GM19099 (cell line): ENCODE measurements around the gene HOXD4.

ENCODE experiments used
- POLR2A ChIP-seq: IDR thresholded peaks from 3 replicates; pipeline ENCODE4 v1.6.1; 2011; ENCODE audit warnings: low read depth; ENCODE audit not compliant: insufficient read length; ENCODE audit errors: extremely low read depth

Gene HOXD4

DNA sequence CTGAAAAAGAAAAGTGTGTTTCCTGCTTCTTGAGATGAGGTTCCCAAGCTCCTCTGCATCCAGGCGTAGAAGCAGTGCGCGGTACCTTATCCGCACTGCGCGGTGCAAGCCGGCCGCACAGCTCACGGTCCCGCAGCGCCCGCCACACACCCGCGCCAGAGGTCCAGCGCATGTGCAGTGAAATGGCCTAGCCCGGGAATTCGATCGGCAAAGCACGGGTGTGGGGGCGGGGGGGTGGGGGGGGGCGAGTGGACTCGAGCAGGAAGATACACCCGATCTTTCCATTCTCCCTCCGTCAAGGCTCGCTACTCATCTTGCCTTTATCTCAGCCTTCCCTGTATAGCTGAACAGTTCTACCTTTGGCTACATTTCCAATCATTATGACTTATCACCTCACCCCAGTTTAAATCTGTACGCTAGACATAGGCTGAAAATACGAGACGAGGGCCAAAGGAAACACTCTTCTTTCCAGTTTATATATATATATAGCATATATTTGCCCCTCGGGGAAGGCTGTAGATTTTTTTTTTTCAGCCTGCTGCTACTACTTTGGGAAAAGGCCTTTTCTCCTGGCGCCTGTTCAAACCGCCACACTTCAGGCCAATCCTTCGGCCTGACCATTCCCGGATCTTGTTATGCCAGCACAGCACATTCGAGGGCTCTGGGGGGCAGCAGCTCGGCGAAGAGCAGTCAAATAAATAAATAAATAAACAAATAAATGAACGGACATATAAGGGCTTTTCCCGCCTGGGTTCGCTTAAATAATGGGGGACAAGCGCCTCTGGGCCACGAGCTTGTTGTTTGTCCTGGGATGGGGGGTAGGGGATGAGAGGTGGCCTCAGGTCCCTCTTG is 11.5 kb upstream of the HOXD4 start:
- no peak for TF ChIP-seq POLR2A

DNA sequence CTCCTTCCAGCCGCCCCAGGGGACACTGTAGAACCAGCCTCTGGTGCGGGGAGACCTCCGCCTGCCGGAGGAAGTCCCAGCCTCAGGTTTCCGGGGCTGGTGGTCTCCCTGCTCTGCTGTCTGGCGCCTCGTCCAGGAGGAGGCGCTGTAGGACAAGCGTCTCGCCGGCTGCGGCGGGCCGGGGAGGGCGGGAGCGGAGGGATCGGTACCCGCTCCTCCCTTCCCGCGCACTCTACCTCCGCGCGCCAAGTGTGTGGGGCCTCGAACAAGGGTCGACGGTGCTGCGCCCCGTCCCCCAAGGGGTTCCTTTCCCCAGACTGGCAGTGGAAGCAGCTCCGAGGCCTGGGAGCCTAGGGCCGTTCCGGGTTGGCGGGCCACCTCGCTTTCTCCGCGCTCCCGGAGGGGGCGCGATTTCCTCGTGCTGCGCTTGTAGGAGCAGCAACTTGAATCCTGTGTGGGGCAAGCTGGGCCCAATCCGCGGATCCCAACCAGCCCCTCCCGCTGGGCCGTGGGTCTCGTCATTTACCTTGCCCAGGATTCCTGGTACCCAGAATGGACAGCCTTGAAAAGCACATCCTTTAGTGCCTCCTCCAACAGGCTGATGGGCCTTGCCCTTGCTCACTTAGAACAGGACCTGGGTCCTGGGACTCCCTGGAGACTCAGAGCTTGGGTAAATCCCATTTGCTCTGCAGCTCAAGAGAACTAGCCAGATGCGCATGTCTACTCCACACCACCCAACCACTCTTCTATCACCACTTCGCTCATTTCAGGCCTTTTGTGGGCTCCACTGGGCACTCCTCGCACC is 10.6 kb upstream of the HOXD4 start:
- TF ChIP-seq POLR2A, result no peak

DNA sequence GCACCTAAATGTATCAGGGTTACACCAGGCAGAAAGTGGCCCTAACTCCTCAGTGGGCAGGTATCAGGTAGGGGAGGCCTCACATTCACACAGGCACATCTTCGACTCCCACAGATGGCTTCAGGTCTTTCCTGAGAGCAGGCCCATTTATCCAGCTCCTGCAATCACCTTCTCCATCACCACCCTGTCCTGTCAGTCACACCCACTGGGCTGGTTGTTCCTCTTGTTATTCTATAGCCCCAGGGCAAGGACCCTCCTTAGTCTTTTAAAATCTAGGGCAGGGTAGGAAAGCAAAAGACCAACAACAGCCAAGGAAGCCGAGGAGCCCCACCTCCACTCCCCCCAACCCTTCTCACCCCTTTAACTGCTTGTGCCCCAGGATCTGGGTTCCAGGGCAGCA is 9.1 kb upstream of the HOXD4 start:
- TF ChIP-seq POLR2A, result no peak

DNA sequence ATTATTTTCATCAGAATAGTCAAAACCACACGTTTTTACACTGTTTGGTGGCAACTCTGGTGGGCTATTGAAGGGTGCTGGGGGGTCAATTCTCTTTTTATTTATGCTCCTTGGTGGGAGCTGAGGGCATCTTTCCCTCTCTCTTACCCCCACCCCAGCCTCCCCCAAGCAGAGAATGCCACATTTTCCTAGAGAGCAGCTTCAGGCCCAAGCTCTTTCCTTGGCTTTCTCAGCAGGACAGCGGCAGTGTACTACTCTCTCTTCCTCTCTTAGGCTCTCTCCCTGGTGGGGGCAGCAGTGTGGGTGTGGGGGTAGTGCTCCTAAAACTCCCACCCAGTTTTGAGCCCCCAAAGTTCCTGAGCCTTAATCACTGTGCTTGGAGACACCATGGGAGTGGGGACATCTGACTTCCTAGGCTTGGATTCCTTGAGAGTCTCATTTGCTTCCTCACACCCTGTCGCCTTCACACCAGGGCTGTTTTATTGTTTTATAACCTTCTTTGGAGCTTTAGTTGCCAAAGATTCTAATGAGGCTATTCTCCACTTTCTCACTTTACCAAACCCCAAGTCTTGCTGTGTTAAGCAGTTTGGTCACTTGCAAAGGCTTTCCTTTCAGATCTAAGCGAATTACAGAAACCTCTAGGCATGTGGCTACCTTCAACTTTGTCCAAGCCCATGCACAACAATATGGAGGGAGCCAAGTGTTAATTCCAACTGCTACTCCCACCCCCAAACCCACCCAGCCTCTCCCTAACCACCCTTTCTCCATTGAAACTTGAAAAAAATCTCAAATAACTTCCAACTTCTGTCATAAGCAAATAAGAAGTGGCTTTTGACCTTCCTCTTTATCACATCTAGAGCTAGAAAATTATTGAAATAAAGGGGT is 6.0 kb upstream of the HOXD4 start:
- no peak for TF ChIP-seq POLR2A

DNA sequence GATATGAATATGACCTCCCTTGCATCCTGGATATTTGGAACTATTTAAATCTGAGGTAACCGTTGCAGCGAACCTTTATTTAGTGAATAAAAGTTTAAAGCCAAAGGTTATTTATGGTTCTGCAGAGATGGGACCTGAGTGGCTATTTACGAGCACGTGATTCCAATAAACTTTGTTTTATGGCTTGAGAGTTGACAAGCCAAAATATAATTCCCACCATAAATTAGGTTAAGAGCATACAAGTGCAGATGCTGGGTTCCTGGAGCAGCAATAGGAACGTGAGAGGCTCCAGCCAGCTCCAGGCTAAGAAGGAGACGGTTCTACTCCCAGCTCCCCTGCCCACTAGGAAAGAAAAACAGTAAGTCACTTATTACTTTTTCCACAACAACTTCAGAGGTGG is 5.2 kb upstream of the HOXD4 start:
- no peak for TF ChIP-seq POLR2A

DNA sequence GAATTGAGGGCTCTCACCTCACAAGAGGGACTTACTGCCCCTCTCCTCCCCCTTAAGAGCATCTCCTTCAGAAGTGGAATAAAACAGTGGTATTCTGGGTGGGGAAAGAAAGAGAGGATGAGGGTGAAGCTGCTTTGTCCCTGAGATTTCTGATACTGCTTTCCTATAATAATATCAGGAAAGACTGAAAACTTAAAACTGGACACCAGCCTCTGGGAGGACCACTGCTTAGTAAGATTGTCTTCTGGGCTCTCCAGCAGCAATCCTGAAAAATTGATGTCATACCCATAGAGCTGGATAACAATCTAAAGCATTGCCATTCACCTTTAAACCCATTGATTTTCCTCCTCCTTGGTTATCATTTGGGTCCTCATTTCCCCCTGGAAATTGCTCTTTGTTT is 4.7 kb upstream of the HOXD4 start:
- no peak for TF ChIP-seq POLR2A

DNA sequence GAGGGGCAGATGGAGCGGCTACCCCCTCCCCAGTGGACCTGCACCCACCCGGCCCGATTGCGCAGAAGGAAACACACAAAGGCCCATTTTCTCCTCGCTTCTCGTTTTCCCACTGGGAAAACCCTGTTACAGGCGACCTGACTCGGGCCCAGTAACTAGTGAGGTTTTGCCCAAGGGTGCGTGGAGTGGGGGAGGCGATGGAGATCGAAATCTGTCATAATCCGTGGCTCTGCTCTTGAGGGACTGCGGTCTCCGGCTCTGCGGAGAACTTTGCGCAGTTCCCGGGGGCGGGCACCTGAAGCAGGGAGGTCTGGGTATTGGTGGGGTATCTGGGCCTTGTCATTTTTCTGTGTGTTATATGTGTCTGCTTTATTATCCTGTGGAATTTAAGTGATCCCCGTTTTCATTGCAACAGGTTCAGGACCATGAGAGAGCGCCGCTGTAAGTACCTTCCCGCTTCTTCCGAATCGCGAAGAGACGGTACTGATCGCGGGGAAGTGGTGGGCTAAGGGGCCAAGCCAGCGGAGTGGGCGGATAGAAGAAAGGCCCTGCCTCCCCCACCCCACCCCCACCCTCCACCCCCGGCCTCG is 4.0 kb upstream of the HOXD4 start:
- no peak for TF ChIP-seq POLR2A

DNA sequence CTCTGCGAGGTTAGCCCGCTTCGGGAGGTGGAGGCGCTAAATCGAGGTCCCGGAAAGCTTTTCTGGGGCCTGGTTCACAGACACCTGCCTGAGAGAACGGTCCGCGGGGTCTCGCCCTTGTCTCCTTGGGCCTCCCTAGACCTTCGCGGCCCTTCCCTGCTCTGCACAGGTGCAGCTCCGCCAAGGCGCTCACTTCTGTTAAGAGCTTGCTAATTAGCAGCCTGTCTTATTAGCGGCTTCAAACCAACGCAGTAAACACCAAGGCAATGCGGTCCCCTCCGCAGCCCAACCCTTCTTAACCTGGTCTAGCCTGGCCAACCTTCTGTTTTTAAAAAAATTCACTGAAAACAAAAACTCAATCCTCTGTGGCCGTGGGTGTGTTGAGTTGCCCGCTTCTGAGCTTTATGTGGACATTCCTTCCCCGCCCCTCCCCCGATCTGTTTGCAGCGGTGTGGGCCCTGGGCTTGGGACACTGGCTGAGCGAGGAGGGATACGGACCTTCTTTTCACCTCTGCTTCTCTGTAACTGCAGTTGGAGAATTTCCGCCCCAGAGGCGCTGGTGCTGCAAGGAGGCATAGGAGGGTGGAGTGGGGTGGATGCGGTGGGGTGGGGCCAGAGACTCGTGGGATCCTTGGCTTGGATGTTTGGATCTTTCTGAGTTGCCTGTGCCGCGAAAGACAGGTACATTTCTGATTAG is 3.4 kb upstream of the HOXD4 start:
- TF ChIP-seq POLR2A, result no peak

DNA sequence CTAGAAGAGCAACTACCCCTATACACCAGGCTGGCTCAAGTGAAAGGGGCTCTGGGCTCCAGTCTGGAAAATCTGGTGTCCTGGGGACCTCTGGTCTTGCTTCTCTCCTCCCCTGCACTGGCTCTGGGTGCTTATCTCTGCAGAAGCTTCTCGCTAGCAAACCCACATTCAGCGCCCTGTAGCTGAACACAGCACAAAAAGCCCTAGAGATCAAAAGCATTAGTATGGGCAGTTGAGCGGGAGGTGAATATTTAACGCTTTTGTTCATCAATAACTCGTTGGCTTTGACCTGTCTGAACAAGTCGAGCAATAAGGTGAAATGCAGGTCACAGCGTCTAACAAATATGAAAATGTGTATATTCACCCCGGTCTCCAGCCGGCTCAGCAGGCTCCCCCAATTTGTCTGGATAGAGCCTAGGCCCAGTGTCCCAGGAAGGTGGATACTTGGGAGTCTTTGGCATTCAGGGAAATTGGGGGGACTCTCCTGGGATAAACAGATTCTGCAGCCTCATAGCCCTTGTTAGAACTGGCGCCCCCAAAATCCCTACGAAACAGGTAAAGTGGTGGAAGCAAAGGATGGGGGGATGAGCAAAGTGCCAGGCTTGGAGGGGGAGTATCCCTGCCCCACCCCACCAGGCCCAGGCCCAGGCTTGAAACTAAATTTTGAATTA is 2.5 kb upstream of the HOXD4 start:
- TF ChIP-seq POLR2A, result no peak

DNA sequence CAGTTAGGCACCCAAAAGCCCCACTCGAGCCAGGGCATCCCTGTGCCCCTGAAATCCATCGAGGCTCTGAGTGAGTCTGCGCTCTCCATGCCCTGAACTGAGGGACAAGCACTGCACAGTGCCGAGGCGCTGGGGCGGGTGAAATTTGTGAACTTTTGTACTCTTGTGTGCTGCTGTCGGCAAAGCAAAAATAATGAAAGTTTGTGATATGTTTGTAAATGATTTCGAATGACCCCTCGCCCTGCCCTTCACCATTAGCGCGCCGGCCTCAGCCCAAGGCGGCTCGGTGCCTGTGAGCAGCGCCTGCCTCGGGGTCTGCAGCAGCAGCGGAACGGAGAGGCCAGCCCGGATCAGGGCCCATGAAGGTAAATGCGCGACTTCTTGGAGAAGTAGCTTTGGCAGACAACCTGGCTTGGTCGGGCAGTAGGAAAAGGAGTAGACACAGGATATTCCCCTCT is 1.8 kb upstream of the HOXD4 start:
- no peak for TF ChIP-seq POLR2A

DNA sequence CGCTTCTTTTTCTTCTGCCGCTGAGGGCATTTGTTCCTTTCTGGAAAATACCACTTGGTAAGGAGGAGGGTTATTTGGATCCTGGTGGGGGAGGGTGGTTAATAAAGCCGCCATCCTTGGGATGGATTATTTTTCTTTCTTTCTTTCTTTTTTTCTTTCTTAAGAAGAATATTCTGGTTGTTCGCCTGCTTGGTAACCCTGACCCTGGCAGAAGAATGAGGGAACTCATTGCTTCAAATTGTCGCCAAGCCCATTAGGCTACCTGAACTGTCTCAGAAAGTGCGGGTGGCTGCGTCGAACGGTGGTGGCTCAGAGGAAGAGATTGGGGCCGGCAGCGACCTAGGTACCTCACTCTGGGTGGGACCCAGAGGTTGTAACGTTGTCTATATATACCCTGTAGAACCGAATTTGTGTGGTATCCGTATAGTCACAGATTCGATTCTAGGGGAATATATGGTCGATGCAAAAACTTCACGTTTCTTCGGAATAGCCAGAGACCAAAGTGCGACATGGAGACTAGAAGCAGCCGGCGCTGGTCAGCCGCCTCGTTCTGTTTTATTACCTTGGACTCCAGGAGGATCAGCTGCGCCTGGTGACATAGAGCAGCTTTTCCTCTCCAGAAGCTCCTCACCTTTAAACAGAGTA is 1.3 kb upstream of the HOXD4 start:
- no peak for TF ChIP-seq POLR2A

DNA sequence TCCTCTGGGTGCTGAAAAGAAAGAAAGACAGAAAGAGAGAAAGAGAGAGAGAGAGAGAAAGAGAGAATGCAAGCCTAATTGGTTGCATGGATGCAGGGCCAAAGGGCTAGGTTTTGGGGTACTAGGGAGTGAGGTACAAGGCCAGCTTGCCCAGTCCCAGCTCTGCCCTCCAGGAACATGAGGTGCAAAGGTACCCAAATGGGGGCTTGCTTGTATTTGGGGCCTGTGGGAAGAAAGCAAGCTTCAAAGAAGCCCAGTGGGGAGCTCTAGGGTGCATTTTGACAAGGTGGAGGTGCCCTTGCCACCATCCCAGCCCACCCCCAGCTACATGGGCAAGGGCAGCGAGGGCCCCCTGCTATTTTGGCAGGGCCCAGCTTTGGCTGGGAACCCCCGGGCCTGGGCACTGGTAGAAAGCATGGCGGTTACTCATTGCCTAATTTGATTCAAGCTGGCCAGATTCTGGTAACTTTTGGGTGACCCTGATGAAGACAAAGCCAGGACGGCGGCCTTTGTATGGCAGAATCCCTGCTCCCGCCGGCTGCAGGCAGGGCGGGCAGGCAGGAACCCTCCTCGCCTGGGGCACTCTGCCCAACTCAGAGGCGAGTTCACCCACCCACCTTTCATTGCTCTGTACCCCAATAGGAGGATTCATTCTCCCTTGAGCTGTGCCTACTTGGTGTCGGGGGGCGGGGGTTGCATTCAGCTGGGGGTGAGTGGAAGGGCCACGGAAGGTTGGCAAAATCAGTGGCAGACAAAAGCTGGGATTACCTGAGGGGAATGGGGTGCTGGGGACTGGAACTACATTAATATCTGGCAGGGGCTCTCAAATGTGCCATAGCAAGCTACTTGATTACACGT is 537 bp upstream of the HOXD4 start:
- no peak for TF ChIP-seq POLR2A
